HG03558 (cell line): ENCODE data around the gene LDLRAD4.

Experiments used
- ATAC-seq: cut with Tn5 transposase; IDR thresholded peaks from one replicate; pipeline ENCODE4 v1.9.1; 2021; ENCODE audit warnings: moderate number of reproducible peaks; ENCODE audit not compliant: unreplicated experiment; ENCODE audit errors: extremely low read depth

LDLRAD4 gene

DNA sequence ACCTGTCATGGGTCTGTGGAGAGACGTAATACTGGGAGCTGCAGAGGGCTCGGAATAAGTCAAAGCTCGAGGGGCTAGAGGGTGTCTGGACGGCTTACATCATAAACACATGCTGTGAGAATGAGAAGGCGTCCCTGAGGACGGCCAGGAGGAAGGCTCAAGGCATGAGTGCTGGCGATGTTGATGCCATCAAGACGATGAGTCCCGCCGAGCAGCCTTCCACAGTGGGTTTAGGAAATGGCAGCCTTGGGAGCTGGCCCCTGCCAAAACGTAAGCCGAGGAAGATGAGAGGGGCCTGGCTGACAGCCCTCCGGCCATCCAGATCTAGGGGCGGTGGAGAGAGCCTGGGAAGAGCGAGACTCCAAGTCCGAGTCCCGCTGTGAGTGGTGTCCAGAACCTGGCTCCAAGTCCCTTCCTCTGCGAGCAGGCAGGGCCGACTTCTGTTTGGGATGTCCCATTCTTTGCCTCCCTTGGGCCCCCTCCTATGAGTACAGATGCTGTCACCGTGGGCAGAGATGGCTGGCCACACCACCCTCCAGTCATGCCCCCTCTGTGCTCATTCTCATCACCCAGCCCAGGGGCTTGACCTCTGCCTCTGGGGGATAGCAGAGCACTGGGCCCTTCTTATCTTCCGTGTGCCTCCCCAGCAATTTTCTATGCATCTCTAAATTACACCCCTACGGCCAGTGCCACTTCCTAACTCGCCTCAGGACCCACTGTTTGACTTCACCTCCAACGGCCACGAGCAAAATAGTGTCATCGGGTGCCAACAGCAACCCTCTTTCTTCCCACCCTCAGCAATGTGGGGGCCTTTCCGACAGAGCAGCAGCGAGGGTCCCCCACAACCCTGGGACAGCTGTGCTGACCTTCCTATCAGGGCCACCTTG, 332.1 kb downstream of the LDLRAD4 start:
- ATAC-seq, result no peak

DNA sequence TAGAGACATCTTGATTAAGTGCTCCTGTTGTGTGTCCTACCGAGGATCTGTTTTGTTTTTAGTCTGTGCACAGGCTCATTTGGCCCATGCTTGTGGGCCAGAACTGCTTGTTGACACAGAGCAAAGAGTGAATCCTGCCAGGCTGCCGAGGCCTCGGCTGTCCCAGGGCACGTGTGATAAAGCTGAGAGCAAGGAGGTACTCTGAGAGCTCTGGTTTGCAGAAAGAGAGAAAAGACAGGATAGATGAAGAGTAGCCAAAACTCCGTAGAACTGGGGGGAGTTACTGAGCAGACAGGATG, 332.7 kb downstream of the LDLRAD4 start:
- ATAC-seq, result no peak

DNA sequence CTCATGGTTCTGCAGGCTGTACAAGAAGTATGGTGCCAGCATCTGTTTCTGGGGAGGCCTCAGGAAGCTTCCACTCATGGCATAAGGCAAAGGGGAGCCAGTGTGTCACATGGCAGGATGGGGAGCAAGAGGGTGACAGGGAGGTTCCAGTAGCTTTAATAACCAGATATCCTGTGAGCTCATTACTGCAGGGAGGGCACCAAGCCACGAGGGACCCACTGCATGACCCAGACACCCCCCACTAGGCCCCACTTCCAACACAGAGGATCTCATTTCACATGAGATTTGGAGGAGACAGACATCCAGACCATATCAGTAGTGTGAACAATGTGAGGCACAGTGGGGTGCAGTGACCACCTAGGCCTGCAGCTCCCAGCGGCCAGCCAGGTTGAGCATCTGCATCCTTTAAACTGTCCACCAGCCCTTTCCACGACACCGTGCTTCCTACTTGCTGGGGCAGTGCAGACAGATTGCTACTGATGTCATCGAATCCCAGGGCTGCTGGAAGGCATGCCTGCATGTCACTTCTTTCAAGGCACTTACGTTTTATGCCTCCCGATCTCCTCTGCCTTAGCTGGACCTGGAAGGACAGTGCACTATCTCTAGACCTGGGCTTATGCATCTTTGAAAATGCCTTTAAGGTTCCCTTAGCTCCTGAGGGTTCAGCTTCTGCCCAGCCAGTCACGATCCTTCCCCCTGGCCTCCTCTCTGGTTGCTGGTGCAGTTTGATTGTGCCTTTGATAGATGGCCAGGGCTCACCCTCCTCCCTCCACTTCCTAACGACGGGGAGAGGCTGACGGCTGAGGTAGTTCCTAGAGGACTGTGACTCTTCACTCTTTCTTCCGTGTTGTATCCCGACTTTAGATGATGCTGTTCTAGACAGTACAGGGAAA, 333.5 kb downstream of the LDLRAD4 start:
- no peak for ATAC-seq

DNA sequence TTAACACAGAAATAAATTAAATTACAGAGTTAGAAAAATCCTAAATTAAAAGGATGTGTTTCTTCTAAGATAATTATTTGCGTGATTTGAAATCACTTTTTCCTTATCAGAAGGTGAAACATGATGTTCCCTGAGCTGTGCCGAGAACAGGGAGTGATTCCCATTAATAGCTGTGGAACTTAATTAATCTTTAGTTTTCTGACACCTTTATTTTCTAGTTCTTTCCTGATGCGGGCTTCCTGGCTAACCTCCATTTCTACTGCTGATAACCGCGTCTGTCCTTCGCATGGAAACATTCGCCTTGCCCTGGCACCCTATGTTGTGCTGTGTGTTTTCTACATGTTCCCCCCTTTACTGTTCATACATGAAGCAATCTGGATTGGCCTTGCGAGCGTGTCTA, 334.9 kb downstream of the LDLRAD4 start:
- no peak for ATAC-seq

DNA sequence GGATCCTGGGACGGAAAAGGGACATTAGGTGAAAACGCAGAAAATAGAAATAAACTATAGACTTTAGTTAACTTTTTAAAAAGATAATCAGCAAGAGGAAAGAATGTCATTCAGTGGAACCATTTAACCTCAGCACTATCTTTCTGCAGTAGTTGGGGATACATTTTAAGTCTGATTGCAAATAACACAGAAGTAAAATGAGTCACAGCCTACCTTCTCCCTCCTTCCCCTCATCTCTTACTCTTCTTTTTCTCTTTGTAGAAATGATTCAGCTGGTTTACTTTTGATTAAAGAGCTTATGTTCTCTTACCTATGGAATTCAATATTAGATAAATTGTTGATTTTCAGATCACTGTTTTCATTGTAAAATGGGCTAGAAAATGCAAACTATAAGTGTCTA, 336.6 kb downstream of the LDLRAD4 start:
- ATAC-seq, result no peak

- no peak for ATAC-seq
Measured at GRCh38 chr18:13555865-13556264, 337.3 kb downstream of the LDLRAD4 start.

DNA sequence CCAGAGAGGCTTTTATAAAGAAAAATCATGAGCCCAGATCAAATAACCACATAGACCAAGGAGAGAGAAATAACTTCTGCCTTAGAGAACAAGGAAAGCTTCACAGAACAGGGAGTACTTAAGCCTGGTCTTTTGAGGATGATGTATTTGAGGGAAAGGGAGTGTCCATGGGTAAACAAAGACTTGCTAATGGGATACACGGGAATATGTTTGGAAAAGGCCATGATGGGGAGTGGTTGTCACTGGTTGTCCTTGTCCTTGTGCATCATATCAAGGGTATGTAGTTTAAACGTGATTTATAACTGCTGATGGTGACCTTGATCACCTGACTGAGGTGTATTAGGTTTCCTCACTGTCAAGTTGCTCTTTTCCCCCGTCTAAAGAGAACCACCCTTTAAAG, 337.9 kb downstream of the LDLRAD4 start:
- ATAC-seq, result no peak

GRCh38 chr18:13558124-13558523, 339.6 kb downstream of the LDLRAD4 start:
- ATAC-seq, result peak; percentile 35

DNA sequence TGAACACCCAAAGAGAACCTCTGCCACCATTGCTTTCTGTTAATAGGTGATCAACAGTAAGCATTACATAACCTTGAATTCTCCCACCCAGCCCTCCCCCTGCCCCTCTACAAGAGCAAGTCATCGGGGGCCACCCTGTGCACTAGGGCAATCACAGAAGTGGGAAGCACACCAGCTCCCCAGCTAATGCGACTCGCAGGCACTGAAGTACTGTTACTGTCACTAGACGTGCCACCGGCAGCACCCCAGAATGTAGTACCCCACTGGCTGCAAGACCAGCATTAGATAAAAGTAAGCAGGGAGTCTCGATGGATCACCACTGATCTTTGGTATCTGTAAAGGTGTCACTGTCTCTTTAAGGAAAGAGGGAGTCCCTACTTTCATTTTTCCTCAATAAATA, 340.2 kb downstream of the LDLRAD4 start:
- ATAC-seq, result no peak

DNA sequence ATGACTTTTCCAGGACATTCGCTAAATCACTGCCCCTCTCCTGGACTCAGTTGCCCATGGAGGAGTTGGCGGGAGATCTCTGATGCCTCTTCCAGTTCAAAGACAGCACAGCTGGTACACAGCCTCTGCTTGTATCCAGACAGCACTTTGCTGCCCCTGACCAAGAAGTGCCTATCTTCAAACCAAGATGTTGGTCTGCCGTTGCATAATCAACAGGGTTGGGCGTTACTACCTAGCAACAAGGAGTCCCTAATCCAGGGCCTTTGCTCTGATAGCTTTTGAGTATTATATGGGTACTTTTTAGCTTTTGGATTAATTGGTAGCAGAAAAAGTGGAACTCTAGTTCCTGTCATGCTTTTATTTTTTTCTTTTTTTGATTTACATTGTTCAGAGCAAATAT, 341.2 kb downstream of the LDLRAD4 start:
- no peak for ATAC-seq

DNA sequence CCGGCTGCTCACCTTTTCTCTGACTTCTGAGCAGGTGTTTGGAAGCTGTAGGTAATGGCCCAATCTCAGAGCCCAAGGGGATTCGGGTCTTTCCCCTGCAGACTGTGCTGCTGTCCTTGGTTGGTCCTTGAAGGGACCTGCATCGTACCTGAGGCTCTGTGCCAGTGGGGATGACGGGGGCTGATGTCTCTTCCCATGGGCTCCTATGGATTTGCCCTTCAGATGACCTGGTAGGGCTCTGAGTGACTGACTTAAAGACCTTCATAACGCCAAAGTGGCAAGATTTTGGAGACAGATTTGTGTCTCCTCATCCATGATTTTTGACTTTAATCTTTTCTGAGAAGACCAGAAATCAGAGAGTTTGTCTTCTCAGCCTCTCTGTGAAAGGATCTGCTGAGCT, 341.7 kb downstream of the LDLRAD4 start:
- ATAC-seq, result no peak

DNA sequence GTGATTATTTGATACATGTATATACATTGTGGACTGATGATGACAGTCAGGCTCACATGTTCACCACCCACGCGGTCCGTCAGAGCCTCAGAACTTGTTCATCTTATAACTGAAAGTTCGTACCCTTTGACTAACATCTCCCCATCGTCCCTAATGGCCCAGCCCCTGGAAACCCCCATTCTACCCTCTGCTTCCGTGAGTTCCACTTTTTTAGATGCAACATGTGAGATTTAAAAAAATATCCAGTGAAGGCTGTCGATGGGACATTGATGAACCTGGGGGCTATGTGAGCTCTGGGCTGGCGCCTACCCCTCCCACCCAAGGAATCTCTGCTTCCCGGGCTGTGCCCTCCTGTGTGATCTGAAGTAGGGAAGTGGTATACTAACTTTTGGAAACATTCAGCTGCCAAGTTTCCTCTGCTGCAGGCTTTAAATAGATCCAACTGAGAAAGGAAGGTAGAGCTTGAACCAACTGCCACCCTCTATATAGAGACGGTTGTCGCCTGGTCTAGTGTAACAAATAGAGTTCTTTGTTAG, 344.0 kb downstream of the LDLRAD4 start:
- peak; percentile 39 for ATAC-seq

GRCh38 chr18:13563390-13563805, 344.8 kb downstream of the LDLRAD4 start:
- ATAC-seq, result no peak

DNA sequence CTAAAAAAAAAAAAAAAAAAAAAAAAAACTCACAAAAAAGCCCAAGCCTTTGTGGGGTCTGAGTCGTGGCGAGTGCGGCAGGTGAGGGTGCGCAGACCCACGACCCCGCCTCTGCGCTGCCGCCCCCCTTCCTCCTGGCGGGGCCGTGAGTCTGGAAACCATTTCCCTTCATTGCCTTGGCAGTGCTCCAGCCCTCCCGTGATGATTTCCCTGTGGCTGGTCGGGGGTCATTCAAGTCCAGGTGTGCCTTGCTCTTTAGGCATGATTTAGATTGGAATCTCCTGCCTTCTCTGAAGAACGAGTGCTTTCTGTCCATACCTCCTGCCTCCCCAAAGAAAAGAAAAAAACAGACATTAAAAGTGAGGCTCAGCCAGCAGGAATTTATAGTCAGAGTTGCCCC, 346.0 kb downstream of the LDLRAD4 start:
- ATAC-seq, result no peak

- no peak for ATAC-seq
Measured at GRCh38 chr18:13565228-13565627, 346.7 kb downstream of the LDLRAD4 start.

DNA sequence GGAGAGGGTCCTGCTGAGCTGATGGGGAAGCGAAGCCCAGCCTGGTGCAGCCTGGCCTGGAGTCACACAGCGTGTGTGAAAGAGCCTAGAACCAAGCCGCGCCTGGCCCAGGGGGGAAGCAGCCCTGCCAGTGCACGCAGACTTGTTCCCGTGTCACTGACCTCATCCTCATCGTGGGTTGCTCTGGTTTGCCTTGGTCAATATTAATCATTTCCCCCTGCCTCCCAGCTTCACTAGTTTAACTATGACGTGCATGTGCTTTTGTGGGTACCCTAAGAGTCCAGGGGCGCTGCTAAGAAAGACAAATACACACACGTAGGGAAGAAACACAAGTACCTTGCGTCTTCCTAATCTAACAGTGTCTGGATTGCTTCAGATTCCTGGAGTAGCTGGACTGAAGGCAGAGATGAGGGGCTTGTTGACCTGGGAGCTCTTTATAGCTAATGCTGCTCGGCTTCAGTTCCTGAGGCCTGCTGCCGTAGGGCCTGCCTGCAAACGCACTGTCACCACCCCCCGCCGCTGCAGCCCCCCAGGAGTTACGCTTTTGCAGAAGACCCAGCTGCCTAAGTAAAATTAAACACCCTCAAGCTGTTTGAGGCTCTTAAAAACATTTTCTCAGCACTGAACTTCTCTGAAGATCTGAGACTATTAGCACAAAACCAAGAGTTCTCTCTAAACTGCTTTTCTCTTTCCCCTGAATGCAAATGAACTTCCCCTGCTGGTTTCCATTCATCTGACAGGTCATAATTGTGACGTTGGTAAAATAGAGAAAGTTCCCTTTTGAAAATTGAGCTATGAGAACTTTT, 348.6 kb downstream of the LDLRAD4 start:
- ATAC-seq, result peak; percentile 38

- ATAC-seq, result peak; percentile 47
Measured at GRCh38 chr18:13568443-13569392, 350.2 kb downstream of the LDLRAD4 start.

- ATAC-seq, result no peak
Measured at GRCh38 chr18:13570216-13570615, 351.7 kb downstream of the LDLRAD4 start.

GRCh38 chr18:13570856-13571495, 352.4 kb downstream of the LDLRAD4 start:
- no peak for ATAC-seq
